Common myeloid progenitor, CD34-positive (primary cell): ENCODE data around the gene NUAK1.

Experiments used
- CTCF ChIA-PET: fragments of 350-600 bp; sonication (Branson Sonifier 250); formaldehyde crosslinking; loops from one replicate; lab custom pipeline; 2021; ENCODE audit warnings: antibody characterized with exemption; lab: Charles Lee
- POLR2A ChIA-PET: fragments of 350-600 bp; sonication (Branson Sonifier 250); formaldehyde crosslinking; loops from one replicate; lab custom pipeline; 2021; ENCODE audit warnings: antibody characterized with exemption; lab: Charles Lee
- DNase-seq, 3 donors: peaks; one replicate each; pipeline versions ENCODE4 v3.0.0 to v3.0.0-alpha.2; 2013
- H3K27ac ChIP-seq, 2 experiments: 1 replicate in 1 of 2; 2 replicates in 1 of 2; pipeline ENCODE4 v1.7.0; 2013; ENCODE audit warnings: inconsistent platforms in 2 of 2, low read length in 2 of 2, mild to moderate bottlenecking in 2 of 2, low read depth in 1 of 2, moderate library complexity in 1 of 2; ENCODE audit not compliant: severe bottlenecking in 2 of 2, insufficient read depth in 1 of 2, poor library complexity in 1 of 2
- H3K27me3 ChIP-seq, 5 experiments: replicated peaks in 2 of 5; 1 replicate in 3 of 5; 2 replicates in 2 of 5; pipeline versions ENCODE4 v1.6.1 to v1.7.0; 2013; ENCODE audit warnings: low read length in 4 of 5, mild to moderate bottlenecking in 2 of 5, moderate library complexity in 2 of 5, inconsistent platforms in 1 of 5; ENCODE audit not compliant: insufficient read depth in 5 of 5, control insufficient read depth in 4 of 5
- H3K36me3 ChIP-seq, 4 experiments: 1 replicate in 2 of 4; 2 replicates in 2 of 4; pipeline versions ENCODE4 v1.6.1 to v1.7.0; 2013; ENCODE audit warnings: low read length in 3 of 4, control low read depth in 1 of 4, mild to moderate bottlenecking in 1 of 4; ENCODE audit not compliant: control insufficient read depth in 4 of 4, insufficient read depth in 4 of 4
- H3K4me1 ChIP-seq, 4 experiments: 1 replicate in 3 of 4; 2 replicates in 1 of 4; pipeline versions ENCODE4 v1.6.1 to v1.7.1; 2013; ENCODE audit warnings: low read length in 3 of 4, mild to moderate bottlenecking in 3 of 4, control low read depth in 1 of 4, inconsistent platforms in 1 of 4, moderate library complexity in 1 of 4; ENCODE audit not compliant: control insufficient read depth in 4 of 4, insufficient read depth in 4 of 4; ENCODE audit errors: control extremely low read depth in 1 of 4
- H3K4me3 ChIP-seq, 7 experiments: 1 replicate in 4 of 7; 2 replicates in 3 of 7; pipeline versions ENCODE4 v1.5.1 to v1.7.0; 2013; ENCODE audit warnings: mild to moderate bottlenecking in 7 of 7, low read length in 6 of 7, moderate library complexity in 6 of 7, inconsistent platforms in 2 of 7, low read depth in 2 of 7, control low read depth in 1 of 7; ENCODE audit not compliant: insufficient read depth in 4 of 7, control insufficient read depth in 1 of 7; ENCODE audit errors: extremely low read depth in 1 of 7
- H3K9me3 ChIP-seq, 5 experiments: 1 replicate in 4 of 5; 2 replicates in 1 of 5; pipeline versions ENCODE4 v1.6.1 to v1.7.1; 2013; ENCODE audit warnings: low read length in 4 of 5, mild to moderate bottlenecking in 2 of 5, inconsistent platforms in 1 of 5, low read depth in 1 of 5, moderate library complexity in 1 of 5; ENCODE audit not compliant: control insufficient read depth in 4 of 5, insufficient read depth in 2 of 5; ENCODE audit errors: control extremely low read depth in 1 of 5
- WGBS: methylation state at CpG from one replicate; pipeline ENCODE4 v1.1.5; 2013; ENCODE audit not compliant: insufficient coverage; 5-methylcytosine and 5-hydroxymethylcytosine counted together

The NUAK1 gene

GRCh38 chr12:106030210-106031071 lies 108.3 kb downstream of the NUAK1 start:
- Histone ChIP-seq H3K27me3 (peaks cover 0 to 22% (median 3%) of the 10 kb centered on the region in 5 experiments), H3K4me1 (no peaks in the 10 kb centered on the region), H3K4me3 (no peak overlapping the region), H3K27ac (no peak overlapping the region), H3K36me3 (no peaks in the 10 kb centered on the region), H3K9me3 (no peaks in the 10 kb centered on the region)
- WGBS: 60% methylated on average over 2 of the region's 12 CpGs
- DNase-seq: no peak
- POLR2A ChIA-PET: no interaction called here
- CTCF ChIA-PET: no interaction called here

- H3K27ac ChIP-seq: no peak overlapping the region
These were observed 109.2 kb downstream of the NUAK1 start for GRCh38 chr12:106029532-106029931.

DNA sequence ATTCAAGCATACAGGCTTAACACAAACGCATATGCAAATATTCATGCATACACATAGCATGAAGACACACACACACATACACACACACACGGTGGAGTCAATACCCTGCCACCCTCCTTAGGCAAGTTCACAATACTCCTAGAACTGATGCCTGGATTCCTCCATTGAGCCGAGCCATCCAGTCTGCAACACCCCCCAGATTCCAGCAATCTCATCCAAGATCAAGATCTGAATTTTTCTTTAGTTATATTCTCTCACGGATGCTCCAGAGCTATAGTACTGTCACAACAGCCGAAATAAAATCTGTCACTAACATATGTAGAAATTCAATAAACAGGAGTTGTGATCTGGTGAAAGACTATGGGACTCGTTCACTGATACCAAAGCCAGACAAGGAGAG lies 110.8 kb downstream of the NUAK1 start:
- no peaks in the 10 kb centered on the region for H3K4me1 ChIP-seq
- DNase-seq: no peak
- H3K27me3 ChIP-seq: peaks cover 0 to 24% (median 3%) of the 10 kb centered on the region in 5 experiments
- POLR2A ChIA-PET: no interaction called here
- no peak overlapping the region for H3K27ac ChIP-seq
- CTCF ChIA-PET: no interaction called here
- H3K36me3 ChIP-seq: no peaks in the 10 kb centered on the region
- WGBS: 94% methylated on average over 3 of the region's 6 CpGs
- no peak overlapping the region for H3K4me3 ChIP-seq
- no peaks in the 10 kb centered on the region for H3K9me3 ChIP-seq

More at GRCh38 chr12:106029532-106029931, 109.2 kb downstream of the NUAK1 start:
- Histone ChIP-seq H3K36me3 (no peaks in the 10 kb centered on the region), H3K27me3 (peaks cover 0 to 22% (median 3%) of the 10 kb centered on the region in 5 experiments), H3K9me3 (no peaks in the 10 kb centered on the region), H3K4me3 (no peak overlapping the region), H3K4me1 (no peaks in the 10 kb centered on the region)
- 100% methylated on average over 1 of the region's 1 CpG for WGBS
- no peak for DNase-seq
- ChIA-PET CTCF (interaction anchor here (0.6 kb wide), 1 partner anchor 244 kb away, joined by 3 read pairs; no protein-coding TSS in a partner anchor), POLR2A (no interaction called here)

- H3K9me3 ChIP-seq: no peaks in the 10 kb centered on the region
- no peak for DNase-seq
- POLR2A ChIA-PET: no interaction called here
- CTCF ChIA-PET: no interaction called here
- 90% methylated on average over 5 of the region's 5 CpGs for WGBS
- H3K27ac ChIP-seq: no peak overlapping the region
- H3K4me3 ChIP-seq: no peak overlapping the region
- H3K36me3 ChIP-seq: no peaks in the 10 kb centered on the region
- no peaks in the 10 kb centered on the region for H3K4me1 ChIP-seq
- H3K27me3 ChIP-seq: peaks cover 0 to 24% (median 3%) of the 10 kb centered on the region in 5 experiments
These were observed 111.5 kb downstream of the NUAK1 start for GRCh38 chr12:106027286-106027685.

GRCh38 chr12:106025129-106025528 lies 113.6 kb downstream of the NUAK1 start:
- peaks cover 0 to 11% (median 2%) of the 10 kb centered on the region in 5 experiments for H3K27me3 ChIP-seq
- CTCF ChIA-PET: no interaction called here
- no peaks in the 10 kb centered on the region for H3K4me1 ChIP-seq
- POLR2A ChIA-PET: no interaction called here
- H3K36me3 ChIP-seq: no peaks in the 10 kb centered on the region
- H3K4me3 ChIP-seq: no peak overlapping the region
- H3K9me3 ChIP-seq: no peaks in the 10 kb centered on the region
- WGBS: no CpG with 5 or more reads among the region's 2 CpGs
- no peak for DNase-seq
- H3K27ac ChIP-seq: no peak overlapping the region

DNA sequence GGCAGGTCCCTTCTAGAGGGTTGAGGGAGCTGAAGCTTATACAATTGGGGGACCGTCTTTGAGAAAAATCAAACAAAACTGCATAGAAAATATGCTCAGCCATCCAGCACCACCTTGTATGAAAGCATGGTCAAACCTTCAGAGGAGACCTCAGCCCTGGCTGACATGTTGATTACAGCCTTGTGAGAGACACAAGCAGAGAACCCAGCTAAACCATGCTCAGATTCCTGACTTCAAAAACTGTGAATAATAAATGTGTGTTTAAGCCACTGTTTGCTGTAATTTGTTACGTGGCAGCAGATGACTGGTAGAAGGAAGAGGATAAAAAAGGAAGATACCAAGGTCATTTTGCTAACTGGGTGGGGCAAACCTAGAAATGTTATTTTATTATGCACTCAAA lies 115.7 kb downstream of the NUAK1 start:
- CTCF ChIA-PET: no interaction called here
- DNase-seq: no peak
- peaks cover 0 to 9% (median 0%) of the 10 kb centered on the region in 5 experiments for H3K27me3 ChIP-seq
- H3K4me1 ChIP-seq: no peaks in the 10 kb centered on the region
- H3K36me3 ChIP-seq: no peaks in the 10 kb centered on the region
- peaks cover 0 to 10% (median 5%) of the 10 kb centered on the region in 5 experiments for H3K9me3 ChIP-seq
- POLR2A ChIA-PET: no interaction called here
- H3K27ac ChIP-seq: no peak overlapping the region
- WGBS: 94% methylated on average over 2 of the region's 2 CpGs
- H3K4me3 ChIP-seq: no peak overlapping the region

- no peak overlapping the region for H3K4me3 ChIP-seq
- H3K9me3 ChIP-seq: peaks cover 0 to 10% (median 5%) of the 10 kb centered on the region in 5 experiments
- WGBS: 95% methylated on average over 3 of the region's 5 CpGs
- ChIA-PET POLR2A (no interaction called here), CTCF (no interaction called here)
- H3K27ac ChIP-seq: no peak overlapping the region
- H3K36me3 ChIP-seq: no peaks in the 10 kb centered on the region
- H3K4me1 ChIP-seq: no peaks in the 10 kb centered on the region
- peaks cover 0 to 6% (median 0%) of the 10 kb centered on the region in 5 experiments for H3K27me3 ChIP-seq
- DNase-seq: no peak
These were observed 116.2 kb downstream of the NUAK1 start for GRCh38 chr12:106022568-106023012.
